PC-3 (cell line): ENCODE measurements around the gene PSKH1. TPM values are rescaled to one million over a fixed set of nuclear protein-coding genes. Genes with fewer than 3 reads are reported as not detected.
"Not testable (repeated sequence)": the region's sequence is repeated elsewhere in the genome, so short reads cannot be mapped to it uniquely, and the experiment has no call there.

Experiments used
- ATAC-seq: fragments of 200-7000 bp; cut with Tn5 transposase; 2 replicates; pipeline ENCODE4 v1.9.1; 2020; ENCODE audit warnings: mild to moderate bottlenecking, moderate library complexity
- BruUV-seq: library from RNA; stranded (reverse); fragments of 400-500 nt; replicated peaks from 2 replicates; lab custom pipeline; 2021; lab: Mats Ljungman, UMichigan
- CTCF ChIA-PET: fragments of 300-600 bp; sonication (Branson Sonifier 250); formaldehyde crosslinking; loops from one replicate; lab custom pipeline; 2022; ENCODE audit warnings: antibody characterized with exemption; lab: Charles Lee
- POLR2A ChIA-PET: fragments of 300-600 bp; sonication (Branson Sonifier 250); formaldehyde crosslinking; loops from one replicate; lab custom pipeline; 2022; ENCODE audit warnings: antibody characterized with exemption; ENCODE audit not compliant: unreplicated experiment; lab: Charles Lee
- DNase-seq: peaks from one replicate; pipeline ENCODE4 v3.0.0-alpha.2; 2015
- H2AFZ ChIP-seq: fragments of 300-600 bp; sonication (generic); 2 replicates; pipeline ENCODE4 v1.6.0; 2016; ENCODE audit warnings: antibody characterized with exemption, low read length
- H3F3A ChIP-seq: fragments of 300-600 bp; sonication (generic); one replicate; pipeline ENCODE4 v1.6.0; 2017; ENCODE audit warnings: antibody characterized with exemption, low read length, control low read depth, mild to moderate bottlenecking; ENCODE audit not compliant: unreplicated experiment
- H3K27ac ChIP-seq: fragments of 300-600 bp; sonication (generic); 2 replicates; pipeline ENCODE4 v1.5.1; 2016; ENCODE audit warnings: mild to moderate bottlenecking, low read length
- H3K27me3 ChIP-seq: fragments of 300-600 bp; sonication (generic); 2 replicates; pipeline ENCODE4 v1.6.1; 2016; ENCODE audit warnings: low read length, mixed read lengths
- H3K36me3 ChIP-seq: fragments of 300-600 bp; sonication (generic); 2 replicates; pipeline ENCODE4 v1.6.1; 2016; ENCODE audit warnings: low read depth, mixed run types, low read length, mixed read lengths
- H3K4me1 ChIP-seq: fragments of 300-600 bp; sonication (generic); 2 replicates; pipeline ENCODE4 v1.5.1; 2016; ENCODE audit warnings: low read length; ENCODE audit not compliant: insufficient read depth
- H3K4me2 ChIP-seq: fragments of 300-600 bp; sonication (generic); 2 replicates; pipeline ENCODE4 v1.6.0; 2016; ENCODE audit warnings: low read length
- H3K4me3 ChIP-seq: fragments of 300-600 bp; sonication (generic); 2 replicates; pipeline ENCODE4 v1.5.1; 2016; ENCODE audit warnings: mild to moderate bottlenecking, low read length, mixed read lengths
- H3K79me2 ChIP-seq: fragments of 300-600 bp; sonication (generic); 2 replicates; pipeline ENCODE4 v1.6.1; 2017; ENCODE audit warnings: low read length, mixed read lengths
- H3K9ac ChIP-seq: fragments of 300-600 bp; sonication (generic); 2 replicates; pipeline ENCODE4 v1.6.0; 2016; ENCODE audit warnings: mild to moderate bottlenecking, low read length
- H3K9me2 ChIP-seq: fragments of 300-600 bp; sonication (generic); replicated peaks from 2 replicates; pipeline ENCODE4 v1.6.1; 2016; ENCODE audit warnings: mixed run types, low read length, mixed read lengths
- H3K9me3 ChIP-seq: fragments of 300-600 bp; sonication (generic); 2 replicates; pipeline ENCODE4 v1.6.1; 2016; ENCODE audit warnings: low read length, mixed read lengths
- H4K20me1 ChIP-seq: fragments of 300-600 bp; sonication (generic); 2 replicates; pipeline ENCODE4 v1.6.1; 2016; ENCODE audit warnings: low read length, mixed read lengths
- EZH2 ChIP-seq: fragments of 300-600 bp; sonication (generic); IDR thresholded peaks from one replicate; pipeline ENCODE4 v1.6.1; 2017; ENCODE audit warnings: antibody characterized with exemption, mild to moderate bottlenecking, low read length; ENCODE audit not compliant: unreplicated experiment
- EZH2phosphoT487 ChIP-seq: fragments of 300-600 bp; sonication (generic); IDR thresholded peaks from 2 replicates; pipeline ENCODE4 v1.6.1; 2018; ENCODE audit warnings: mild to moderate bottlenecking, antibody characterized with exemption, low read length, borderline replicate concordance
- intact Hi-C: fragments of 100-400 bp; cut with micrococcal nuclease; formaldehyde crosslinking; loops from 2 replicates; pipeline ENCODE4 v1.9.0; 2023
- total RNA-seq: library from RNA; depleted of rRNA; stranded (reverse); fragments of >200 nt; gene quantifications from 2 replicates; pipeline ENCODE4 v1.2.3, GENCODE V29; 2014
- TF ChIP-seq, protein P1 (sequence below): fragments of 300-600 bp; sonication (generic); conservative IDR thresholded peaks from 2 replicates; pipeline ENCODE4 v1.5.1; 2017; ENCODE audit warnings: antibody characterized with exemption, low read depth, mild to moderate bottlenecking, low read length

The PSKH1 gene
- total RNA-seq, 1 experiment from 2014 or later: 6.6 TPM

DNA sequence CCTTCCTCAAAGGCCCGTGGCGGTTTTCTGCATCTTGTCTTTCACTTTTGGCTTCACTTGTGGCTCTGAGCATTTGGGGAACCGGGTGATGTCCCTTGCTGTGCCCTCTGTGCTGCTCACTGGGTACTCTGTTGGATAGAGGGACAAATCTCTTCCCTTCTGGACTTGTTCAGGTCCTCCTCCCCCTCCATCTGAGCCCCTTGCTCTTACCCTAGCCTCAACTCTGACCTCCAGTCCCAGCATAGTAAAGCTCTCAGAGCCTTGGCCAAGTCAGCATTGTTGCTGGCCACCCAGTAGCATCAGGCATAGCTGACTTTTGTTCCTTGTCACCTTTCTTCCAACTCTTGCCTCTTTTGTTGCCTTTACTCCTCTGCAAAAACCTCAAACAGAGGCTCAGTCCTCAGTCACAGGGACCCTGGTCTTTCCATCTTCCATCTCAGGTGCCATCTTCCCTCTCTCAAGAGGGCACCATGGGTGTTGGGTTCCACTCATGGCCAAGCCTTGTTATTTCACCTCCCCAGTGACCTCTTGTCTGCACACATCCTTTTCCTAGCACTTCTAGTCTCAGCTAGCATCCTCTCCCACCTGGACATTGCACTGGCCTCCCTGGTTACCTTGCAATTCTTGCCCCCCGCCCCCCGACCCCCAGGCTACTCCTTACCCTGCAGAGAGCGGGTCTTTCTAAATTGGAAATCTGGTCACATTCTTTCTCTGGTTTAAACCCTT lies 44.0 kb downstream of the PSKH1 start:
- H3K9ac ChIP-seq: peak overlapping the region; percentile 85
- TF ChIP-seq EZH2 (no peak), EZH2phosphoT487 (no peak)
- TF ChIP-seq, protein P1, sequence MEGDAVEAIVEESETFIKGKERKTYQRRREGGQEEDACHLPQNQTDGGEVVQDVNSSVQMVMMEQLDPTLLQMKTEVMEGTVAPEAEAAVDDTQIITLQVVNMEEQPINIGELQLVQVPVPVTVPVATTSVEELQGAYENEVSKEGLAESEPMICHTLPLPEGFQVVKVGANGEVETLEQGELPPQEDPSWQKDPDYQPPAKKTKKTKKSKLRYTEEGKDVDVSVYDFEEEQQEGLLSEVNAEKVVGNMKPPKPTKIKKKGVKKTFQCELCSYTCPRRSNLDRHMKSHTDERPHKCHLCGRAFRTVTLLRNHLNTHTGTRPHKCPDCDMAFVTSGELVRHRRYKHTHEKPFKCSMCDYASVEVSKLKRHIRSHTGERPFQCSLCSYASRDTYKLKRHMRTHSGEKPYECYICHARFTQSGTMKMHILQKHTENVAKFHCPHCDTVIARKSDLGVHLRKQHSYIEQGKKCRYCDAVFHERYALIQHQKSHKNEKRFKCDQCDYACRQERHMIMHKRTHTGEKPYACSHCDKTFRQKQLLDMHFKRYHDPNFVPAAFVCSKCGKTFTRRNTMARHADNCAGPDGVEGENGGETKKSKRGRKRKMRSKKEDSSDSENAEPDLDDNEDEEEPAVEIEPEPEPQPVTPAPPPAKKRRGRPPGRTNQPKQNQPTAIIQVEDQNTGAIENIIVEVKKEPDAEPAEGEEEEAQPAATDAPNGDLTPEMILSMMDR: no peak
- H3K4me3 ChIP-seq: peak overlapping the region; percentile 88
- ChIA-PET POLR2A (no interaction called here), CTCF (interaction anchor here (0.7 kb wide), 1 partner anchor 11 kb away, joined by 5 read pairs; no protein-coding TSS in a partner anchor)
- peak overlapping the region; percentile 92 for H2AFZ ChIP-seq
- no peaks in the 10 kb centered on the region for H3F3A ChIP-seq
- H3K27me3 ChIP-seq: no peaks in the 10 kb centered on the region
- H3K9me3 ChIP-seq: no peaks in the 10 kb centered on the region
- H3K4me2 ChIP-seq: peak overlapping the region; percentile 84
- DNase-seq (peak; percentile 50), ATAC-seq (no peak)
- H4K20me1 ChIP-seq: no peaks in the 10 kb centered on the region
- H3K79me2 ChIP-seq: peaks cover 31% of the 10 kb centered on the region
- intact Hi-C loops: no loop called here
- H3K4me1 ChIP-seq: peaks cover 14% of the 10 kb centered on the region; the same call in 1 of the 2 replicates
- peak overlapping the region; percentile 41 for H3K27ac ChIP-seq
- H3K36me3 ChIP-seq: no peaks in the 10 kb centered on the region
- no TSS peak for BruUV-seq
- H3K9me2 ChIP-seq: no peaks in the 10 kb centered on the region

DNA sequence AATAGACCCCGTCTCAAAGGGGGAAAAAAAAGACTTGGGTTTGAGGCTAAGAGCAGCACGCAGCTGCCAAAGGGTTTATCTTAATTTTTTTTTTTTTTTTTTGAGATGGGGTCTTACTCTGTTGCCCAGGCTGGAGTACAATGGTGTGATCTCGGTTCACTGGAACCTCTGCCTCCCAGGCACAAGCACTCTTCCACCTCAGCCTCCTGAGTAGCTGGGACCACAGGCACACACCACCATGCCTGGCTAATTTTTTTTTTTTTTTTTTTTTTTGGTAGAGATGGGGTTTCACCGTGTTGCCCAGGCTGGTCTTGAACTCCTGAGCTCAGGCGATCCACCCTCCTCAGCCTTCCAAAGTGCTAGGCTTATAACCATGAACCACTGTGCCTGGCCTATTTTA lies 44.7 kb downstream of the PSKH1 start:
- H3K9ac ChIP-seq, H3K27me3 ChIP-seq, H3K9me3 ChIP-seq, H3K9me2 ChIP-seq, H3K36me3 ChIP-seq, POLR2A ChIA-PET, H3K4me2 ChIP-seq, intact Hi-C loops, H4K20me1 ChIP-seq, H3F3A ChIP-seq, H3K4me3 ChIP-seq, DNase-seq, H3K27ac ChIP-seq, BruUV-seq, H2AFZ ChIP-seq, ATAC-seq: not testable (repeated sequence)
- H3K79me2 ChIP-seq: peaks cover 31% of the 10 kb centered on the region
- CTCF ChIA-PET: interaction anchor here (0.6 kb wide), 1 partner anchor 54 kb away, joined by 5 read pairs; no protein-coding TSS in a partner anchor
- peaks cover 14% of the 10 kb centered on the region; the same call in 1 of the 2 replicates for H3K4me1 ChIP-seq

DNA sequence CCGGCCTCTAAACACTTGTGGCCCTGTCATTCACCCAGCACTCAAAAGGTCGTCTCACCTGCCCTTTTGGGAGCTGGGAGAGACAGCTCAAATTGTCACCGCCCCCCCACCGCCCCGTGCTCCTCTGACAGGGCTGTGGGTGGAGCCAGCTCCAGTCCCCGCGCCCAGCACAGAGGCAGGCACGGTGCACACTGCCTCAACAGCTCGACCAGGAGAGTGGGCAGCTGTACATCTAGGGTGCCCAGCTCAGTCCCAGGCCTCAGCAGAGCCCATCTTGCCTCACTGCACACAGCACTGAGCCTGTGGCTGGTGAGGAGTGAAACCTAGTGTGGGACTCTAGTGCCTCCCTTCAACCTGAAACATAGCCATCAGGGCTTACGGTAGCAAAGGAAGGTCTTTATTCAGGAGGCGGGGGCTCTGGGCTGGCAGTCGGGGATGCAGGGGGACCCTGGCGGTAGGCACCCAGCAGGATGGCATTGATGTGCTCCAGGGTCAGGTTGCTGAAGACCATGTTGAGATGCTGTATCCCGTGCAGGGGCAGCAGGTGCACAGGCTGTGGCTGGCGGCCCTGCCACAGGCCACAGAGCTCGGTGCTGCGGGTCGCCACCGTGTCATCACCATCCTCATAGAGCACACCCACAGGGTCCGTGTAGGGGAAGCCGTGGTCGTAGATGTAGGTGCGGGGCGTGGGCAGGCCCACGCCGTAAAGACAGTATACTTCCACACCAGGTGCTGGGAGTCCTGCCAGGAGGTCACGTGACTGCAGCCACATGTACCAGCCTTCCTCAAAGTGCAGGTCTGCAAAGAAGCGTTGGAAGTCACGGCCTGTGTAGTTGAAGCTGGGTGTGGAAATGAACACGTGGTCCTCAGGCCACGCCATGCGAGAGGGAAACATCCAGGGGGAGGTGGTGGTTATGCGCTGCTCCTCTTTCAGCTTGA lies 46.7 kb downstream of the PSKH1 start:
- no peak overlapping the region for H3K4me2 ChIP-seq
- peaks cover 21% of the 10 kb centered on the region for H3K79me2 ChIP-seq
- no peak for ATAC-seq
- H3K27ac ChIP-seq: no peak overlapping the region
- 0 out of 2 replicates have a peak, but pooled peaks cover 5% of the 10 kb centered on the region for H3K4me1 ChIP-seq
- no peaks in the 10 kb centered on the region for H3K9me3 ChIP-seq
- no peaks in the 10 kb centered on the region for H4K20me1 ChIP-seq
- BruUV-seq: no TSS peak
- H3K27me3 ChIP-seq: no peaks in the 10 kb centered on the region
- TF ChIP-seq EZH2phosphoT487 (no peak), EZH2 (no peak)
- TF ChIP-seq, protein P1: no peak
- no peak for DNase-seq
- ChIA-PET CTCF (no interaction called here), POLR2A (no interaction called here)
- intact Hi-C loops: no loop called here
- H2AFZ ChIP-seq: no peak overlapping the region
- H3K9me2 ChIP-seq: no peaks in the 10 kb centered on the region
- H3K4me3 ChIP-seq: no peak overlapping the region
- no peaks in the 10 kb centered on the region for H3K36me3 ChIP-seq
- no peak overlapping the region for H3K9ac ChIP-seq
- no peaks in the 10 kb centered on the region for H3F3A ChIP-seq
